ENCODE results near the gene GRM1. TPM values are rescaled to one million over a fixed set of nuclear protein-coding genes. Genes with fewer than 3 reads are reported as not detected.

Gene GRM1
- total RNA-seq, 2 experiments from 2014 or later: not detected

DNA sequence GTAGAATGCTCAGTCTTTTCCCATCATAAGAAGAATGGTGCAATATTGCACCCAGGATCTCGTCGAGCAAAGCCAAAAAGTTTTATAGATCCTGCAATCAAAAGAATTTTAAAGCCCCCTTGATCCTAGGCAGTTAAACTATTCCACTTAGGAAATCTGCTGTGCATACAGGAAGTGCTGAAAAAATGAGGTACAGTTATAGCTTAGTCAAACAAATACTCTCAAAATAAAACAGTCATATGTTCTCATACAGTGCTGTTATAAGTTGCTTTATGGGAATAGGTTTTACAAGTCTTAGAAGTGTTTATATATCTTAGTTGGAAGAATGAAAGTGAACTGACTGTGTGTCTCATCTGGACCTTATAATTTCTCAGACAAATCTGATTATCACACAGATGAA, 282.2 kb downstream of the GRM1 start:
- Mint-ChIP-seq H3K4me3 (no peak overlapping the region), H3K27ac (no peak overlapping the region), H3K4me1 (ENCODE audit: low read depth) (no peaks in the 10 kb centered on the region), H3K36me3 (ENCODE audit: low read depth) (no peaks in the 10 kb centered on the region), H3K9me3 (no peaks in the 10 kb centered on the region), H3K27me3 (no peaks in the 10 kb centered on the region)
- POLR2A ChIA-PET: no interaction called here
- Histone ChIP-seq H3K36me3 (ENCODE audit: insufficient read depth, low read length) (no peaks in the 10 kb centered on the region), H3K27me3 (ENCODE audit: control insufficient read depth in 1 of 2, insufficient read depth in 2 of 2, low read length in 2 of 2) (no peaks in the 10 kb centered on the region), H3K9me3 (ENCODE audit: control insufficient read depth in 1 of 2, insufficient read depth in 1 of 2, low read length in 2 of 2) (no peaks in the 10 kb centered on the region), H3K4me1 (ENCODE audit: insufficient read depth, low read length) (no peaks in the 10 kb centered on the region), H3K4me3 (ENCODE audit: low read length) (no peak overlapping the region), H3K27ac (ENCODE audit: low read depth in 1 of 2, low read length in 2 of 2) (no peak overlapping the region)
- TF ChIP-seq, protein P1, sequence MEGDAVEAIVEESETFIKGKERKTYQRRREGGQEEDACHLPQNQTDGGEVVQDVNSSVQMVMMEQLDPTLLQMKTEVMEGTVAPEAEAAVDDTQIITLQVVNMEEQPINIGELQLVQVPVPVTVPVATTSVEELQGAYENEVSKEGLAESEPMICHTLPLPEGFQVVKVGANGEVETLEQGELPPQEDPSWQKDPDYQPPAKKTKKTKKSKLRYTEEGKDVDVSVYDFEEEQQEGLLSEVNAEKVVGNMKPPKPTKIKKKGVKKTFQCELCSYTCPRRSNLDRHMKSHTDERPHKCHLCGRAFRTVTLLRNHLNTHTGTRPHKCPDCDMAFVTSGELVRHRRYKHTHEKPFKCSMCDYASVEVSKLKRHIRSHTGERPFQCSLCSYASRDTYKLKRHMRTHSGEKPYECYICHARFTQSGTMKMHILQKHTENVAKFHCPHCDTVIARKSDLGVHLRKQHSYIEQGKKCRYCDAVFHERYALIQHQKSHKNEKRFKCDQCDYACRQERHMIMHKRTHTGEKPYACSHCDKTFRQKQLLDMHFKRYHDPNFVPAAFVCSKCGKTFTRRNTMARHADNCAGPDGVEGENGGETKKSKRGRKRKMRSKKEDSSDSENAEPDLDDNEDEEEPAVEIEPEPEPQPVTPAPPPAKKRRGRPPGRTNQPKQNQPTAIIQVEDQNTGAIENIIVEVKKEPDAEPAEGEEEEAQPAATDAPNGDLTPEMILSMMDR (IDR thresholded peaks at IDR 0.05): no peak
- CTCF ChIA-PET: no interaction called here
- no peak for ATAC-seq (ENCODE audit: poor library complexity)
- intact Hi-C loops (cut with DNase I, micrococcal nuclease): no loop called here
- DNase-seq: no peak

GRCh38 chr6:146312608-146313007, 283.7 kb downstream of the GRM1 start:
- Mint-ChIP-seq H3K36me3 (ENCODE audit: low read depth) (no peaks in the 10 kb centered on the region), H3K9me3 (no peaks in the 10 kb centered on the region), H3K4me1 (ENCODE audit: low read depth) (no peaks in the 10 kb centered on the region), H3K27ac (no peak overlapping the region), H3K4me3 (no peak overlapping the region), H3K27me3 (no peaks in the 10 kb centered on the region)
- ChIA-PET POLR2A (interaction anchor here (0.6 kb wide), 1 partner anchor 35 kb away, joined by 3 read pairs; no protein-coding TSS in a partner anchor), CTCF (no interaction called here)
- Histone ChIP-seq H3K9me3 (ENCODE audit: control insufficient read depth in 1 of 2, insufficient read depth in 1 of 2, low read length in 2 of 2) (no peaks in the 10 kb centered on the region), H3K36me3 (ENCODE audit: insufficient read depth, low read length) (no peaks in the 10 kb centered on the region), H3K4me1 (ENCODE audit: insufficient read depth, low read length) (no peaks in the 10 kb centered on the region), H3K27me3 (ENCODE audit: control insufficient read depth in 1 of 2, insufficient read depth in 2 of 2, low read length in 2 of 2) (no peaks in the 10 kb centered on the region), H3K27ac (ENCODE audit: low read depth in 1 of 2, low read length in 2 of 2) (no peak overlapping the region), H3K4me3 (ENCODE audit: low read length) (no peak overlapping the region)
- intact Hi-C loops (cut with DNase I, micrococcal nuclease): no loop called here
- no peak for DNase-seq
- no peak for ATAC-seq (ENCODE audit: poor library complexity)
- TF ChIP-seq, protein P1 (IDR thresholded peaks at IDR 0.05): no peak

DNA sequence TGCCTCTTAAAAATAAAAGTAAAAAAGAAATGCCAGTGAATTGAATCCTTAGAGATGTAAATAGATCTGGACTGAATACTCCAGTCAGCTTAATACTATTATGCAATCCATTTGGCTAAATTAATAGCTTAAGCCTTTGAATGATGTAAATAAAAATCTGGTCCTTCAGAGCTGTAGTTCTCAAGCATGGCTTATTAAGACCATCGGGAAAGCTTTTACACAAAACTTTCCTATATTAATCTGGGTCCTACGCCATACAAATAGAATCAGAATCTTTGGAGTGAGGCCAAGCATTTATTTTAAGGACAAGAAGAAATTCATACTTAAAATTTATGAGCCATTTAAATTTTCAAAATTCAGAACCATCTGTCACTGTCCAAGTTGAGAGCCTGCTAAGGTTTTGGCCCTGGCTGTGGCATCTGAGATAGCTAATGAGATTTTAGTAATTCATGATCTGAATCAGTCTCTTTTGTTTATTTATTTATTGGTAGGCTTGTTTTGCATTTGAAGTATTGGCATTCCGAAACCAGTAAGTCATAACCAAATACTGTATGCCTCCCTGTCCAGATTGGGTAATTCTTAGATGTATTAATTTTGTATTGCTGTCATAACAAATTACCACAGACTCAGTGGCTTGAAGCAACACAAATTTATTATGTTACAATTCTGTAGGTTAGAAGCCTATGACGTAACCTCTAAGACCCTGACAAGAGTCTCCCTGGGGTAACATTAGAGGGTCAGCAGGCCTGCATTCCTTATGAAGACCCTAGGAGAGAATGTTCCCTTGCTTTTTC, 286.7 kb downstream of the GRM1 start:
- Mint-ChIP-seq H3K4me1 (ENCODE audit: low read depth) (no peaks in the 10 kb centered on the region), H3K27me3 (no peaks in the 10 kb centered on the region), H3K9me3 (no peaks in the 10 kb centered on the region), H3K36me3 (ENCODE audit: low read depth) (no peaks in the 10 kb centered on the region), H3K4me3 (no peak overlapping the region), H3K27ac (no peak overlapping the region)
- intact Hi-C loops (cut with DNase I, micrococcal nuclease): no loop called here
- TF ChIP-seq, protein P1 (IDR thresholded peaks at IDR 0.05): no peak
- DNase-seq (no peak), ATAC-seq (ENCODE audit: poor library complexity) (no peak)
- no peaks in the 10 kb centered on the region for H3K4me1 ChIP-seq (ENCODE audit: insufficient read depth, low read length)
- CTCF ChIA-PET: no interaction called here
- no peak overlapping the region for H3K4me3 ChIP-seq (ENCODE audit: low read length)
- no peaks in the 10 kb centered on the region for H3K36me3 ChIP-seq (ENCODE audit: insufficient read depth, low read length)
- H3K9me3 ChIP-seq (ENCODE audit: control insufficient read depth in 1 of 2, insufficient read depth in 1 of 2, low read length in 2 of 2): no peaks in the 10 kb centered on the region
- no peak overlapping the region for H3K27ac ChIP-seq (ENCODE audit: low read depth in 1 of 2, low read length in 2 of 2)
- H3K27me3 ChIP-seq (ENCODE audit: control insufficient read depth in 1 of 2, insufficient read depth in 2 of 2, low read length in 2 of 2): no peaks in the 10 kb centered on the region
- POLR2A ChIA-PET: no interaction called here

Measured in CD4-positive, alpha-beta T cell (primary cell).